Peyer's patch (tissue), 4 donors: ENCODE data around the gene PNO1.

Experiments
- CTCF ChIP-seq, 6 experiments: fragments of 450-650 bp in 4 of 6; fragments of 200-600 bp in 2 of 6; sonication (generic) in 1 of 6; IDR thresholded peaks; one replicate each; pipeline ENCODE4 v1.5.1; 2017 to 2019; ENCODE audit warnings: antibody characterized with exemption in 6 of 6, mild to moderate bottlenecking in 3 of 6, moderate library complexity in 1 of 6
- POLR2A ChIP-seq, 2 donors: fragments of 450-650 bp; IDR thresholded peaks; one replicate each; pipeline ENCODE4 v1.5.1; 2017; ENCODE audit warnings: antibody characterized with exemption in 2 of 2, mild to moderate bottlenecking in 2 of 2, moderate library complexity in 2 of 2

DNA sequence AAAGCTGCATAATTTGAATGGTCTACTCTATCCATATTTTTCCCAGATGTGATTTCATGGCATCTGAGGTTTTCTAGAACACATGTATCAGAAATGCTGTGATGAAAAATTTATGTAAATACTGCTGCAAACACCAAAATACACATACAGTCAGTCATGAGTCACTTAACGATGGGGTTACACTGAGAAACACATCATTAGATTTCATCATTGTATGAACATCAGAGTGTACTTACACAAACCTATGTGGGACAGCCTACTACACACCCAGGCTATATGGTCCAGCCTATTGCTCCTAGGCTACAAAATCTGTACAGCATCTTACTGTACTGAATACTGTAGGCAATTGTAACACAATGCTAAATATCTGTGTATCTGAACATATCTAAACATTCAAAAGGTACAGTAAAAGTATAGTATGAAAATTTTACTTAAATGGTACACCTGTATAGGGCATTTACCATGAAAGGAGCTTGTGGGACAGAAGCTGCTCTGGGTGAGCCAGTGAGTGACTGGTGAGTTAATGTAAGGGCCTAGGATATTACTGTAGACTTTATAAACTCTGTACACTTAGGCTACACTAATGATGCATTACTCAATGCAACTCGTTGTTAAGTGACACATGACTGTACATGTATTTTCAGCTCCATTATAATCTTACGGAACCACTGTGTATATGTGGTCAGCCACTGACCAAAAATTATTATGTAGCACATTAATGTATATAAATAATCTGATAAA lies 33.5 kb downstream of the PNO1 start:
- TF ChIP-seq POLR2A (IDR thresholded peaks at IDR 0.05) (no peak), CTCF (IDR thresholded peaks at IDR 0.05) (no peak)
